ENCODE measurements around the gene SLC22A2.

GRCh38 chr6:160267102-160267501, 8.5 kb upstream of the SLC22A2 start:
- TF ChIP-seq CTCF (IDR thresholded peaks at IDR 0.05) (no peak), POLR2A (IDR thresholded peaks at IDR 0.05) (no peak), POLR2AphosphoS5 (IDR thresholded peaks at IDR 0.05) (no peak)
